NCI-H82 treated with DMSO at 0.1 percent for 48 hours (cell line): Measurements from ENCODE around the gene TMPRSS3.

Experiments
- DNase-seq: peaks from one replicate; lab custom pipeline; 2025; ENCODE audit not compliant: unreplicated experiment; lab: John Stamatoyannopoulos, UW

The TMPRSS3 gene

DNA sequence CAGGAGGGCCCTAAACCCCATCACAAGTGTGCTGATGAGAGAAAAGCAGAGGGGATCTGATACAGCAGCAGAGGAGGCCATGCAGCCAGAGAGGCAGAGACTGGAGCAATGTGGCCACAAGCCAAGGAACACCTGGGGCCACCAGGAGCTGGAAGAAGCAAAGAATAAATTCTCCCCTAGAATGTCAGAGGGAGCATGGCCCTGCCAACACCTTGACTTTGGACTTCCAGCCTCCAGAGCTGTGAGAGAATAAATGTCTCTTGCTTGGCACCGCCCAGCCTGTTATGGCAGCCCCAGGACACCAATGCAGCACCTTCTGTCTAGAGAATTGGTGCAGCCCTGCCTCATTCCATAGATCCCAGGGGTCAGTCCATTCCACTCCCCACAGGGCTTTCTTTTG lies 33.2 kb upstream of the TMPRSS3 start:
- no peak for DNase-seq

DNA sequence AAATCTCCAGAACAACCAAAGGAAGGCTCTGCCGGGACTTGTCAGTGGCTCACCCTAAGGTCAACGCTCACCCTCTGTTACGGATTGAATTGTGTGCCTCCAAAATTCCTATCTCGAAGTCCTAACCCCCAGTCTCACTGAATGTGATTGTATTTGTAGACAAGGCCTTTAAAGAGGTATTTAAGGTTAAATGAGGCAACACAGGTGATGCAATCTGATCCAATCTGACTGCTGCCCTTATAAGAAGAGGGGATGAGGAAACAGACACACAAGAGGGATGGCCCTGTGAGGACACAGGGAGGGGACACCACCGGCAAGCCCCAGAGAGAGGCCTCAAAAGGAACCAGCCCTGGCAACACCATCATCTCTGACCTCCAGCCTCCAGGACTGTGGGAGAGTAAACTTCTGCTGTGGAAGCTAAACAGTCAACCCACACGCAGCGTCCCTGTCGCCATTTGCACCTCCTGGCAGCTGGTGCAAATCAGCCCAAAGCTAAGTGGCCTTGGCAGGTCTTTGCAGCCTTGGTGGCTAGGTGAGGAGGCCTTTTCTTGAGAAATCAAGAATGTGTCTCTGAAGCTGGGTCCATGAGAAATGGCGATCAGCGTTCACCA lies 32.1 kb upstream of the TMPRSS3 start:
- DNase-seq = no peak

DNA sequence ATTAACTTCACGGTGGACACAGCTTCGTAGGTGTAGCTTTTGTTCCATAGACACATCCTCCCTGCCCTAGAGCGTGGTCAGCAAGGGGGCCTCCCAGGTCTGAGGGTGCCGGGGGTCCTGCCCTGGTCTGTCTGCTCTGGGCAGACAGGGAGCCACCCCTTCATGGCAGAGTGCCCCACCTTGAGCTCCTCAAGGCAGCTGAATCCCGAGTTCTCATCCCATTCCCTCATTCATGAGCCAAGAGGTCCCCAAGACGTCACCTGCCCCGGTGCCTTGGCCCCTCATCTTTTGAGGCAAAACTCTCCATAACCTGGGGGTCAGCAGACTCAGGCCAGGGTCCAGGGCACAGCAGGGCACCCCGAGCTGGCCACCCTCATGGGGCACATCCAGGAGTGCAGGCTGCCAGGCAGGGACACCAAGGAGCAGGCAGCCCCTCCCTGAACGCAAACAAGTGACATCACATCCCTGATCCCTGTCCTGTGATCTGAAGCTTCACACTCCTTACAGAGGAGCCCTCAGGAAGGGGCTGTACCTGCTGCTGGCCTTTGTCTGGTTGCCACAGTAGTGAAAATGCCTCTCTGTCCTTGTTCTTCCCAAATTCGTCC lies 31.1 kb upstream of the TMPRSS3 start:
- no peak for DNase-seq

DNA sequence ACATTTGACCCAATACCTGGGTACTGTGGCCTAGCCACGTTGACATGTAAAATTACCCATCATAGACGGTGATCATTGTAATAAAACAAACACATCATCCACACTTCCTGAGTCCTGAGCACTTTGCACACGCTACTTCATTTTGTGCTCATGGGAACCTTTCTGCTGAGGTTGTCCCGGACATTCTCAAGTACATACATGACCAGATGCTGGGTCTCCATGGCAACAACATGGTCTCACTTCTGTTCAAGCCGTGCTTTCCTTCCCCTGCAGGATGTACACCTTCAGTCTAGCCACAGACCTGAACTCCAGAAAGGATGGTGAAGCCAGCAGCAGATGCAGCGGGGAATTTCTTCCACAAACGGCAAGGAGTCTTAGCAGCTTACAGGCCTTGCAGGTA lies 30.6 kb upstream of the TMPRSS3 start:
- DNase-seq = no peak

DNA sequence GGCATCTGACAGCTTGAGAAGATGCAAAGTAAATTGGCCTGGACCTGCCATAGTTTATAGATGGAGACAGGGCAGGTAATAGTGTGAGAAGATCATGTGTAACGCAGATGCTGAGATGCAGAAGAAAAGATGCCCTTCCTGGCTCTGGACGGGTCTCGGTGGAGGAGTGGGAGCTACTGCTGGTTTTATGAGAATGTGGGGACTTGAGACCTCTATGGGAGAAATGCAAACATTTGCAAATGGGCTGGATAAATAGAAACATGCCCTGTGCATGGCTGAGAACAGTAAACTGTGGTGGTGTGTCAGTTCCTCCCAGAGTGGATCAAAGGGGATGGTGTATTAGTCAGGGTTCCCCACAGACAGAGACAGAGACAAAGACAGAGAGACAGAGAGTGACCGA lies 29.7 kb upstream of the TMPRSS3 start:
- no peak for DNase-seq

DNA sequence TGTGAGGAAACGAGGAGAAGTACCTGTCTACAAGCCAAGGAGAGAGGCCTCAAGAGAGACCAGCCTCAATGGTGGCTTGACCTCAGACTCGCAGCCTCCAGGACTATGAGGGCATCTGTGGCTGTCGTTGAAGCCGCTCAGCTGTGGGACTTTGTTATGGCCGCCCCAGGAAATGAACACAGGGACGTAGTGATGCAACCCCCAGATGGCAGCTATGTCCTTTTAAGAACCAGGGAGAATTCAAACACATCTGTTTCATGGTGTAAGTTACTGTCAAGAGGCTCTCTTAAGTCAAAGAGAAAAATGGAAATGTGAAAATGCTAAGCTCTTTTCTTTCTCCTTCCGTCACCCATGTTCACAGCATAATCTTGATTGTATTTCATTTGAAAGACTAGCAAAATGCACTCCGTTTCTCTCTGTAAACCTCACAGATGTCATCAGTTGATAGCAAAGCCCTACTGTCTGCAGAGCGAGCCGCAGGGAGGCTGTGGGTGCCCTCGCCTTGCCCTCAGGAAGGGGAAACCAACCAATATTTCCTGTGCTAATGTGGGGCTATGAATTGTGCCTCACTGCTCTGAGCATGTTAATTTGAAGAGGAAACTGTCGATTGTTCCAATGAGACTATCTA lies 29.2 kb upstream of the TMPRSS3 start:
- no peak for DNase-seq

DNA sequence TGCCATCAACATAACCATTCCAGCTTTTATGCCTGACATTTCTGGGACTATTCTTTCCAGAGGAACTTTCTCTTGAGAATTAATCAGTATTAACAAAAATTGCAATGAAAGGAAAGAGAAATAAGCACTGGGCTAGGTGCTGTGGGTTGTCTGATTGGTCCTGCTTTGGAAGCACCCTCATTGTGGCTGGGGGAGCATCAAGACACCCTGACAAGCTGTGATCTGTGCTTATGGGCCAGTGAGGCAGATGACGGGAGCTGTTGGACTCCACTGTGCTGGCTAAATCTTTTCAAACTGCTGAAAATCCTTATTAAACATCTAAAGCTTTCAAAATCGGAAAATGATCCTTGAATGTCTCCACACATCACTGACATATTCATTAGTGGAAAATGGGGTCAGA lies 27.8 kb upstream of the TMPRSS3 start:
- no peak for DNase-seq

DNA sequence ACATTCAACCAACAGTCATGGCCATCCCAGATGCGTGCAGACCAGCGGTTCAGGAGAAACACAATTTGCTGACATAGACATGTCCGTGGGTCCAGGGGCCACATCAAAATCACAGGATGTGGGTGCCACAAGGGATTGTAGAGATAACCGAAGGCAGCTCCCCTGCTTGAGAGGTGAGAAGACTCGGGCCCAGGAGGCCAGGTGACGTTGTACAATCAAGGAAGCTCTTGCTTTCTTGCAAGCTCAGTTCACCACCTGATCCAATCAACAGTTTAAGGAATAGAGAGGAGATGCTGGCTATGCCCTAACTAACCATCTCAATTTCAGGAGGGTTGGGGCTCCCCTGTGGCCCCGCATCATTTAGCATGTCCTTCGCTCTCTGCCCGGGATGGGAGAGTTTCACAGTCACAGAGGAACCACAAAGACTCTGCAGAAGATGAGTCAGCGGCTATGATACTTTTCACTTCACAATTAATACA lies 27.4 kb upstream of the TMPRSS3 start:
- DNase-seq = no peak

DNA sequence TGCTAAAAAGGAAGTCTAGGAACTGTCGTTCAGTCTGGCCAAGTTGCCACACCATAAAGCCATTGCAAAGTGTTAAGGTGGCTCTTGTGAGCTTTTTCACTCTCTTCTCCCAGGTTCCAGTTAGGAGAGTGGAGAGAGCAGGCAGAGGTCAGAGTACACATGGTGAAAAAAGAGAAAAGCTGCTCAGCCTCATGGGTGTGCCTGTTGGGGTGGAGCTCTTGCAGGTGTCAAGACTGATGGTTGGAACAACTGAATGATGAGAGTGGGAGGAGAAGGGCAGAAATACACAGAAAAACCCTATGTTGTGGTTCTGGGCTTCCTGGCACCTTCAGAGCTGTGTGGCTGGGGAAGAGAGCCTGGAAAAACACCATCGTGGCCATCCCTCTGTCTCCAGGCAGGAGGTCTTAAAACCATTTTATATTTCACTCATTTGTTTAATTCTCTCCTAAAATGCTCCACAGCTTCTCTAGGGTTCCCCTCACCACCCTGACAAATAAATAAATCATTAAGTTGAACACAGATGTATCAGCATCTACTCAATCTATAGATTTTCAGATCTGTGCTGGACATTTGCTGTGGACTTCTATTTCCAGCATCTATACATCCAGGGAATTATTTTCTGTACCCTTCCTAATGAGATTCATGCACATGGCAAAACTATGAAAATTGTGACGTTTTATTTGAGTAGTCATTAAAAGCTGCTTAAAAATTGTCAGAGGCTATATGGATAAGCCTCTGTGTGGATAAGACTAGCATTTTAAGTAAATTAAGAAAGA lies 25.4 kb upstream of the TMPRSS3 start:
- no peak for DNase-seq

DNA sequence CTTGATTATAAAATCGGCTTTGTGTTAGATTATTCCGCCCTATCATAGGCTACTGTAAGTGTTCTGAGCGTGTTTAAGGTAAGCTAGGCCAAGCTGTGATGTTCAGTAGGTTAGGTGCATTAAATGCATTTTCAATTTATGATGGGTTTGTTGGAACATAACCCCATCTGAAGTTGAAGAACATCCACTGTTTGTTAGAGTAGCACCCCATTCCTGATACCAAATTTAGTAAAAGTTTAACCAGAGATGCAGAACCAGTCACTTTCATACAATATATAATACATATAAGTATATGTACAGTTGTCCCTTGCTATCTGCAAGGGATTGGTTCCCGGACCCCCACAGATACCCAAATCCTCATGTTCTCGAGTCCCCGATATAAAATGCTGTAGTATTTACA lies 24.0 kb upstream of the TMPRSS3 start:
- no peak for DNase-seq

DNA sequence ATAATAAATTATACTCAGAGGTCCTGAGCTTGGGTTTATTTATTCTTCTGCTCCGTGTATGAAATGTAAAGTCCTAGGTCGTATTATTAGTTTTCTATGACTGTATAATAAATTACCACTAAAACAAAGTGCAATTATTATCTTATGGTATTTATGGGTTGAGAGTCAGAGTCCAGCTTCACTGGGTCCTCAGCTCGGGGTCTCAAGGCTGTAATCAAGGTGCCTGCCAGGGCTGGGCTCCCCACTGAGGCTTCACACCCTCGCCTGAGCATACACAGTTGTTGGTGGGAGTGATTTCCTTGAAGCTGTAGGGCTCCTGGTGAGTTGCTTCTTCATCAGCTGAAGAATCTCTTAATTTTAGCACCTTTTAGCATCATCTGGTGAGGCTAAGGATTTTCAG lies 23.0 kb upstream of the TMPRSS3 start:
- no peak for DNase-seq

DNA sequence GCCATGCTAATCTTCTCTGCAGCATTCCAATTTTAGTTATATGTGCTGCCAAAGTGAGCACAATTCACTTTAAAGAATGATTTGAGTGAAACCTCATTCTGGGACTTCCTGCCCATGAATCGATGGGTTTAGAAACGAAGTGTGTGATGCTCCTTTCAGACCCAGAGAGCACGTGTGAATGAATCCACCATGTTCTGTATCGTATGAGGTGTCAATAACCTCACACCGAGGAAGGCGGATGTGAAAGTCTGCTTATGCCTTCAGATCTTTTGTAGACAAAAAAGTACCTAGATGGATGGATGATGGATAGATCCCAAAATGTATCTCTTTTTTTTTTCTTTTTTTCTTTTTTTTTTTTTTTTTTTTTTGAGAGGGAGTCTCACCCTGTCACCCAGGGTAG lies 21.7 kb upstream of the TMPRSS3 start:
- DNase-seq = no peak

DNA sequence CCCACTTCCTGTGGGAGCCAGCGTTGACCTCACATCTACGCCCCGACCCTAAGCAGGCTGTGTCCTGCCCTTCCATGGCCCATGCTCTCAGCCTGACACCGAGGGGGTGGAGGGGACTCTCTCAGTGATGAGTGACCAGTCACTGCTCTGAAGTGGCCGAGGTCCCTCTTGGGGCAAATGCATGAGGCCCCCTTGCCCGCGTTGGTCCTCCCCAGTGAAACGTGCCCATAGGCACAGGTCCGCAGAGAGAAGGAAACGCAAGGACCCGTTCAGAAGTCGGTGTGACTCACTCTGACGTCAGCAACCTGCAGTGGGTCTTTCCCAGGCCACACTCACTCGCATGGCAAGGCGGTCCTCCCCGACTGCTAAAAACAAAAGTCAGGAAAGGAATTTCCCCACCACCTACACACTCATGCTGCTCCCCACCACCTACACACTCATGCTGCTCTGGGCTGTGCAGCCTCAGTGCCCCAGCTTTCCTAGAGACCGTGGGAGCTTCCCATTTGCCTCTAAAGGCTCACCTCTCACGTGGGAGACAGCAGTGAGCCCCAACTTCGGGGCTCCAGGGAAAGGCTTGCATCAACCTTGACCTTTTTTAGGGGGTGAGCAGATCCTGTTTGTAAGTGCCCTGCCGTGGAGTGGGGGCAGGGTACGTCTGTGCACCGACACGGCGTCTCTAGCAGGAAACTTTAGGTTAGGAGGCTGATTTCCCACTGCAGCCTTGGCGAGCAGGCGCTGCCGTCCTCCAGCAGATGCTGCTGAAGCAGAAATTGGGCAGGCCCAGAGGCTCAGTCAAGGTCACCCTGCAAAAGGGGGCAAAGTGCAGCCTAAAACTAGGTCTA lies 19.3 kb upstream of the TMPRSS3 start:
- no peak for DNase-seq

DNA sequence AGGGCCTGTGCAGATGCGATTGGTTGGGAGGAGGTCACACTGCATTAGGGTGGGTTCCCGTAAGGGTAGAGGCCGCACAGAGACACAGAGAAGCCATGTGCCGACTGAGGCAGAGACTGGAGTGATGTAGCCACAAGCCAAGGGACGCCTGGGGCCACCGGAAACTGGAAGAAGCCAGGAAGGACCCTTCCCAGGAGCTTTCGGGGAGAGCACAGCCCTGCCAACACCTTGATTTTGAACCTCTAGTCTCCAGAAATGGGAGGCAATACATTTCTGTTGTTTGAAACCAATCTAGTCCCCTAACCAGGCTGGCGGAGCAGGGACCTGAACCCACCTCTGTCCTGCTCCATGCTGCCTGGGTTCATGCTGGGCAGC lies 18.7 kb upstream of the TMPRSS3 start:
- no peak for DNase-seq

DNA sequence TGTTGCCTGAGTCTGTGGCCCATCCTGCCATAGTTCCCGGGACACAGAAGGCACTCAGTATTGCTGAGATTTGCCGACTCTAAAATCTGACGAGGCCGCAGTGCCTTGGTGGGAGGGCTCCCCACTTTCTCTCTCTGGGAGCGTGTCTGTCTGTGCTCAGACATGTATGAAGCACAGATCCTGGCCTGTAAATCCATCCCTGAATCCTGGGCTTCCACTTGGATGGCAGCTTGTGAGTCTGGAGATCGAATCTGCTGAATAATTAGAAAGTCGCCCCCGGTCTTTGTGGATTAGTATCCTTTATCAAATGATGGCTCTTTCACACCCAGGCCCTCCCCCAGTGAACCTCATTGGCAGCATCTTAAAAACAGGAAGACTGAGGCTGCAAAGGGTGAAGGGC lies 18.2 kb upstream of the TMPRSS3 start:
- no peak for DNase-seq

DNA sequence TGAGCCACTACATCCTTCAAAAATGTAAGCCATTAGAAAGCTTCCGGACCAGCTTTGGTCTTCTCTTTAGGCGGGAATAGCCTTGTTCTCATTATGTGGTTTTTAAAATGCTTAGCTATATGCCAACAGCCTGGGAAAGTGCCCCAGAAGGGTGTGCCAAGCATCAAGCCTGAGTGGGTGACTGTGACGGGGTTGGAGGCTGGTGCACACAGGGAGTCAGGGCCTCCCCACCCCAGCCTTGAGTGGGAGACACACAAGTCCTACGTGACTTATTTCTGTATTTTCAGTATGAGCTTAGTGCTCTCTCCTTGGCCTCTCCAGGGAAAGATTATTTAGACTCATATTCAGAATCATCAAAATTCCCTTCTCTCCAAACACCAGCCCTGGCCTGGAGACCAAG lies 17.6 kb upstream of the TMPRSS3 start:
- DNase-seq = no peak

DNA sequence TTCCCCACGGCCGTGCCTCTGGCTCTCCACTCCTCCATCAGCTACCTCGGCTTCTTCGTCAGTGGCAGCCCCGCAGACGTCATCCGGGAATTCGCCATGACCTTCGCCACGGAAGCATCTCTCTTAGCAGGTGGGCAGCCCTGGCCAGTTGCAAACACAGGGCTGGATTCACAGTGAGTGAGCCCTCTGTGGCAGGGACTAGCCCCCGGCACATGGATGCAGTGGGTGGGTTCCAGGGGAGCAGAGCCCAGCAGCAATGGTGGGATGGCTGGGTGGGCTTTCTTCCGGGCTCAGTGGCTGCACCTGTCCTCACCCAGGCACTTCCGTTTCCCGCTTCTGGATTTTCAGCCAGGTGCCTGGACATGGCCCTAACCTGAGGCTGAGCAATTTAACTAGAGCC lies 17.2 kb upstream of the TMPRSS3 start:
- no peak for DNase-seq

DNA sequence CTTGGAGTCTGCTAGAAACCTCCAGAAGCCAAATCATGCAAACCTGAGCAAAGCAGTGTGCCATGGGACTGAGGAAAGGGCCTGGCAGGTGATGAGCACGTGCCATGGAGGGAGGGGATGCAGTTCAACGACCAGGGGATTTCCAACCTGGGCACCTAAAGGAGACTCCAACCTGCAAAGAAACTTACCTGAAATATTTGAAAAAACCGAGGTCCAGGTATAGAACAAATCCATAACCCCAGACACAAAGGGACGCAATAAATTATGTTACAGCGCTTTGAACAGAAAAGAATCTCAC lies 16.7 kb upstream of the TMPRSS3 start:
- DNase-seq = no peak

DNA sequence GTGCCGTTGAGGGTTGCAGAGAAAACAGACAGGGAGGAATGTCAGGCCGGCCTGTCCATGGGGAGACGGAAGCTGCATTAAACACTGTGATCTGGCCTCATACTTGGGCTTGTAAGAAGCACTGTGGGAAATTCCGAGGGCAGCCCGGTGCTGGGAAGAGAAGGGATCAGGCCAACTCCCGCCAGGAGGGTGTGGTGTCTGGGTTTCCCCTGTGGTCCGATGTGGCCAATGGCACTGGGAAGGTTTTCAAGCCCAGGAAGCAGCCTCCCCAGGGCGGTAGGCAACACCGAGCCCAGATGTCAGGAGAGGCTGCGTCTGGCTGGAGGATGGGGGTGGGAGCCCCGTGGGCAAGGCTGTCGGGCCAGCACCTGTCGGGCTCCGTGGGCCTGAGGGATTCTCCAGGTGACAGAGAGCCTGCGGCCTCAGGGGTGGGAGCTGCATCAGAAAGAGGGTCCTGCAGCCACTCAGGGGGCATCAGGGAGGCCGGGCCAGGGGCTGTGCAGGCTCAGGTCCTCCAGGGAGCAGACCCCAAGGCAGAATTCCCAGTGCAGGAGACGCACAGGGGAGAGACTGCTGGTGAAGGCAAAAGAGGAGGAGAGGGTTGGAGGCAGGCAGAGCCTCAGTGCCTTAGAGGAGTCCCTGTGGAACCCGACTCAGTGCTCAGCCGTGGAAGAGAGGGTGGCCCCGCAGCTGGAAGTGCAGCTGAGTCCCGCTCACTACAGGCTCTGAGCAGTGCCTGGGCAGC lies 16.2 kb upstream of the TMPRSS3 start:
- no peak for DNase-seq

DNA sequence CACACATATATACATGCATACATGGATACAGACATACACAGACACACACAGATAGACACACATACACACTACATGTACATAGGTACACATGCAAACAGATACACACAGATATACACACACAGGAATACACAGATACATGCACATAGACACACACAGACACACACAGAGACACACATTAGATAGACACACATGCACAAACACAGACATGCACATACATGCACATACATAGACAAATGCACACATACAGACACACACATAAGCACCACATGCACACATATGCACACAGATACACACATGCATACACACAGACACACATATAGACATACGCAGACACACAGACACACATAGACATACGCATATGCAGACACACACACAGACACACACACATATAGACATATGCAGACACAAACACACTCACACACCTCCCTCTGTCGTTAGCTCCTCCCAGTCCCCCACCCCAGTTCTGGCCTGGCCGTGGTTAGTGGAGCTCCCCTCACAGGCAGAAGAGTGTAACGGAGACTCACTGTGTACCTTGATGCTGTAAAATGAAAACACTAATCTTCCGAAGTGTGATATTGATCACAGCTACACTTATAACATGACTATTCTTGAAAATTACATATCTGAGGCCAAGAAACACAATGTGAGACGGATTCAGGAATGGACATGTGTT lies 15.5 kb upstream of the TMPRSS3 start:
- no peak for DNase-seq
